ENCODE results near the gene NRCAM.

Gene NRCAM

GRCh38 chr7:108114117-108114841 lies 342.0 kb downstream of the NRCAM start:
- peak in 1 of 2 donors; percentile 7 for DNase-seq

DNA sequence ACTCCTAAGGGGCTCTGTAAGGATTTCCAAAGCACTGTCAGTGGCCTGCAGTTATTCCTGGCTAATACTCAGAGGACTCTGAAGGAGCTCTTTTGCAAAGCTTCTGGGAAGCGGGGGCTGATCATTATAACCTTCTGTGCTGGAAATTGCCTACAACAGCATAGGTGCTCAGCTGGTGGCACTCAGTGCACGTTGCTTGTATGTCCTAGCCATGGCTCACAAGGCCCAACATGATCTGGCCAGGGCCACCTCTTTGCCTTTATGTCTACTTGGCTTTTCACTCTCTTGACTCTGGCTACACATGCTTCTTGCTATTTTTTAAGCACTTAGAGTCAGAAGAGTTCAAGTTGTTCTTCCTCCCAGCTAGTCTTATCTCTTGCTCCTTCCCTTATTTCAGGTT lies 343.6 kb downstream of the NRCAM start:
- DNase-seq: no peak

DNA sequence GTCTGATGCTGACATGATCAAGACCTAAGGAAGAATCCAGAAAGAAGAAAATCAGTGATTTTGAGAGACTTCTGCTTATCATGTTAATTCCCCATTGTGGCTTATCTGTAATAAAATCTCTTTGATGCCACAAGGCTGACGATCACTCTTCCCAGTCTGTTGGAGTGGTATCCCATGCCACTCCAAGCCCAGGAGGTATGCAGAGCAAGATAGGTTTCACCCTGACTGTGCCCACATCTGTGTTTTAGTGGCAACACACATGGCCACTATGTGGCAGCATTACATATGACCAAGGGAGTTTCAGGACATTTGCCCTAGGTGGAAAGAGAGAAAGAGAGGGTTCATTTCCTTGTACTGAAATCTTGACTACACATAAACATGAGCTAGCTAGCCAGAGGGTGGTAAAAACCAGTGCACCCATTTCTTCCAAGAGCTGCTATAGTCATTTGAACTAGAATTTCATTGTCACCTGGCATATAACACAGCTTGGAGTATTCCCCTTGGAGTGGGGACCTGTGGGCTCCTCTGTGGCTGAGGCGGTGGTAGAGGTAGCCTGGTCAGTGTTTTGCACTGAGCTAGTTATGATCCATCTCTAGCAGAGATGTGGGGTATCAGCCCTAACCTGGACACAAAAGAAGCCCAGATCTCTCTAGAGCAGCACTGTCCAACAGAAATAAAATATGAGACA lies 346.9 kb downstream of the NRCAM start:
- DNase-seq: peak in 1 of 2 donors; percentile 1

GRCh38 chr7:108108131-108108530 lies 348.1 kb downstream of the NRCAM start:
- DNase-seq: no peak

- DNase-seq: no peak
These were observed 351.9 kb downstream of the NRCAM start for GRCh38 chr7:108104324-108104723.

DNA sequence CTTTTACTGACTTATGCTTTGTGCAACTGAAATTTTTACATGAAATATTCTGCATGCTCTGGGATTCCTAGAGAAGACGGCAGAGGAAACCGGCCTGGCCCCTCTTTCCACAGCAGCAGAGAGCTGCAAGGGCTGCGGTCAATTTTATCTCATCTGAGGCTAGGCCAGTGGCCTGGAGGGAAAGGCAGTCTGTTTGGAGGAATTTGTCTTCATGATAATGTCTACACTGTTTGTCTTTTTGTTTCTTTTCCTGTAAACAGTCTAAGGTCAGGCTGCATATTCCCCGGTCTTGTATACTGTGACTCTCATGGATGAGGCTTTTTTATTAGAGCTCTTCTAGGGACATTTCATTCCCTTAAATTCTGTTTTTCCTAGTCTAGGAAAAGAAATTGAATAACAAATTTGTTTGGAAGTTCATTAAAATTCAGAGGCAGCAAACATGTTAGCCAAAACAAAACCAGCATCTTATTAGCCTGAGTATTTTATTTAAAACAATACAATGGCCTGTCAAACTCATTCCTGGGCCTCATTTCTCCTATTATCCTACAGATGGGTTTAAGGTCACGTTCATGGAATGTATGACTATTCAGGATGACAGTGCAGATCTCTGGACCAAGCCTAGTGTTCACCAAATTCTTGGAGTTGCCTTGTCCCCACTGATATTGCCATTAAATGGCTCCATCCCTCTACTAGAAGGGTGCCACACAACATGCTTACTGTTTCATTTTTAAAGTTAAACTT lies 352.5 kb downstream of the NRCAM start:
- no peak for DNase-seq

DNA sequence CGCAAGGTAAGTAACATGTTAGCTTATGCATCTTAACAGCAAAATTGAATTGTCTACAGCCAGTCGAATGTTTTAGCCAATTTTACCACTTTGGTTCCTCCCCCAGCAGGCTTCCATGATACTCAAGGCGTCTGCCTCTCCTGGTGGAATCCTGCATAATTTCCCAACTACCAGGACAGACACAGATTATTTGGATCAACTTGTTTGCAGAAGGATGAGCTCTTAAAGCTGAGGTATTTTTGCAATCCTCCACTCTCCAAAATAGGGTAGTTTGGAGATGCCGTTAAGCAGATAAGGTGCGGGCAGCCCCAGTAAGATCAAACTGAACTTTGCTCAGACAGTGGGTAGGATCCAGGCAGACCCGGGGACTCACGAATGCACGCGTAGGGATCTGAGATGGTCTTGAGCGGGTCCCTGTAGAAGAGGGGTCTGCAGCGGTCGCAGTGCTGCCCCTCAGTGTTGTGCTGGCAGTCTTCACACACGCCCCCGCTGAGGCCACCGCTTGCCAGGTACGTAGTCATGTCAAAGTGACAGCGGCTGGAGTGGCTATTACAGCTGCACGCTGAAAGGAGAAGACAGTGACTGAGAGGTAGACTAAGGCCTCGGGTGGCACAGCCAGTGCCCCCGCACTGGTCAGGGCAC lies 353.4 kb downstream of the NRCAM start:
- no peak for DNase-seq

- no peak for DNase-seq
These were observed 354.5 kb downstream of the NRCAM start for GRCh38 chr7:108101759-108102158.

- no peak for DNase-seq
These were observed 356.5 kb downstream of the NRCAM start for GRCh38 chr7:108099713-108100112.

DNA sequence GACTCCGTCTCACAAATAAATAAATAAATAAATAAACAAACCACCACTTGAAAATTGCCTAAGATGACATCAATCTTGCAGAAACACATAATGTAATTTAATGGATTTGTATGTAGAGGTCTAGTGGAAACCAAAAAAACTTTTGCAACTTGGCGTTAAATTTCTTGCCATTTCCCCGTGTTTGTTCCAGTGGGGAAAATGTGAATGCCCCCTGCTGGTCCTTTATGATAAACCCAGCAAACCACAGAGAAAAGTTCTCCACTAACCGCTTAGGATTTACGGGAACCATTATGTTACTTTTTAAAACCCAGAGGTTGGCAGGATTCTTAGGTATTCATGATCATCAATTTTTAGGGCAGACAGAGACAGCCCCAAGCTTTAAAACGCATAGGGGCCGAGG lies 358.5 kb downstream of the NRCAM start:
- no peak for DNase-seq
